GM19463 (cell line): Measurements from ENCODE around the gene FGF13.

Source experiments
- ATAC-seq: cut with Tn5 transposase; IDR thresholded peaks from one replicate; pipeline ENCODE4 v1.9.1; 2021; ENCODE audit warnings: mild to moderate bottlenecking, moderate library complexity; ENCODE audit not compliant: unreplicated experiment

Gene FGF13

DNA sequence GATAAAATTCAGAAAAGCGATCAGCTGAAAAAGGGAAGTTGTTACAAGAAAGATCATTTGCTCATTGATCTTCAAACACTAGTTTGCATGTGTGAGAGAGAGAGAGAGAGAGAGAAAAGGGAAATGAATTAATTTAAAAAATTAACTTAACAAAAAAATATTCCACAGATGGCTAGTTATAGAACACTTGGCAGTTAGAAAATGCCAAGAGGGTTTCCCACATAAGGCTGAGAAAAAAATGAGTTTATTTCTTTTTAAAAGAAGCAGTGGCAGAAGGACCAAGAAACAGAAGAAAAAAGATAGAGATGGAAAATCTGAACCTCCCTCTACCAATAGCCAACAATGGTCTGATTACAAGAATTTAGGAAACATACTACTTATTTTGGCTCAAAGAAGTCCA lies 47.1 kb downstream of the FGF13 start:
- ATAC-seq, result no peak

DNA sequence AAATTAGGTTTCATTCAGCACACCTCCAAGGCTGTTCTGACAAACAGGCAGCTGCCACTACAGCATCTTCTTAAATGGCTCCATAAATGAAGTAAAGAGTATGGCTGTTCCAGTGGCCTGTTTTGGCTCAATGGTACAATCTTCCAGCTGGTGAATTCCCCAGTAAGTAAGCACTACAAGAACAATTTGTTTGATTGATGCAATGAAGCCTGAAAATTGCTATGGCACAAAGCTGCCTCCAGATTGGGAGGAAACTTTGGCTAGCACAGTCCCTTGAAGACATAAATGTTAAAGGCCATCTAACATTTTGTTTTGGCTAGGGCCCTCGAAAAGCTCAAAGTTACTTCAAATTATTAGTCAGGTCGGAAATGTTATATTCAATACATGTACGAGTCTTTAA lies 47.5 kb downstream of the FGF13 start:
- no peak for ATAC-seq

GRCh38 chrX:138651494-138651893 lies 60.0 kb downstream of the FGF13 start:
- no peak for ATAC-seq

- ATAC-seq, result no peak
Measured at GRCh38 chrX:138648568-138648967, 62.9 kb downstream of the FGF13 start.

DNA sequence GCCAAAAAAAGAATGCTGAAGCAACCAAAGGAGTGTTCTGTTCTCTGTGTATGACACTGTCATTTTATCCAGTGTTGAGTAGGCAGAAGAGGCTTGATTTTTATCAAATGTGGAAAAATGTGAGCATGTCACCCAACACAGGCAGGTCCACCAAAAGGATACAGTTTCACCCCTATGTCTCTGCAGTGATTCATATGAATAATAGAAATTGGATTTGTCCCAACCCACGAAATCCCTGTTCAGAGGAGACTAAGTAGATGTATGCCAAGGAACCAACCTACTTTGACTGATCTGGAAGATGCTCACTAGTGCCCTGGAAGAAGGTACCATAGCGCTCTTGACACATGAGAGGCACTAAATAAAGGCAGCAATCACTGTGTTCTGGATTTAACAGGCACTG lies 72.5 kb downstream of the FGF13 start:
- ATAC-seq, result no peak
